ENCODE data around the gene CAPN5. TPM values are rescaled to one million over a fixed set of nuclear protein-coding genes. Genes with fewer than 3 reads are reported as not detected.

Gene CAPN5
- total RNA-seq, 2 experiments from 2014 or later, result 5.1 to 6.9 TPM

DNA sequence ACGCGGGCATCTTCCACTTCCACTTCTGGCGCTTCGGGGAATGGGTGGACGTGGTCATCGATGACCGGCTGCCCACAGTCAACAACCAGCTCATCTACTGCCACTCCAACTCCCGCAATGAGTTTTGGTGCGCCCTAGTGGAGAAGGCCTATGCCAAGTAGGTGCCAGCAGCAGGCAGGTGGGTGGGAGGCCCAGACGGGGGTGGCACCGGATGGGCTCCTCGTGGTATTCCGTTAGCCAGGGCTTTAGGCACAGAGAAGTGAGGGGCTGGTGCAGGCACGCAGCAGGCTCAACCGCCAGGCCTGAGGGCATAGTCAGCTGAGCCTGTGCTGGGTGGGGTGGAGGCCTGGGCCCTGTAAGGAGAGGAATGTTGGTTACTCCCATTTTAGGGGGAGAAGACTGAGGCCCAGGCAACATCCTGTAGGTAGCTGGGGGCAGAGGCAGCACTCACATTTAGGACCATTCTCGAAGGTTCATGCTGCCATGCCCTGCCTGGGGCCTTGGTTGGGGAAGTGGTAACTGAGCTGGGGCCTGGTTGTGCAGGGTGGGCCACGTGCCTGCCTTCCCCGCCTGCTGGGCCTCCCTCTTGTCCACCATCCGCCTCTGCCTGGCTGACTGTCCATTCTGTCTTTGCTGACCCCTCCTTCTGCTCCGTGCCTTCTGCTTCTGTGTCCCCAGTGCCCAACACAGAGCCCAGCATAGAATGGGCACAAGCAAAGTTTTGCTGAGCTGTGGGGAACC is 46.0 kb downstream of the CAPN5 start:
- no peaks in the 10 kb centered on the region for H3K9me3 ChIP-seq (ENCODE audit: control insufficient read depth in 1 of 2, insufficient read depth in 1 of 2, low read length in 2 of 2)
- H3K36me3 Mint-ChIP-seq (ENCODE audit: low read depth), result no peaks in the 10 kb centered on the region
- H3K27me3 ChIP-seq (ENCODE audit: control insufficient read depth in 1 of 2, insufficient read depth in 2 of 2, low read length in 2 of 2), result no peaks in the 10 kb centered on the region
- H3K4me3 ChIP-seq (ENCODE audit: low read length), result no peak overlapping the region
- no peak overlapping the region for H3K27ac Mint-ChIP-seq
- DNase-seq (no peak), ATAC-seq (ENCODE audit: poor library complexity) (no peak)
- H3K4me3 Mint-ChIP-seq, result no peak overlapping the region
- no peaks in the 10 kb centered on the region for H3K9me3 Mint-ChIP-seq
- TF ChIP-seq CTCF (IDR thresholded peaks at IDR 0.05), result no peak
- no peaks in the 10 kb centered on the region for H3K27me3 Mint-ChIP-seq
- no peaks in the 10 kb centered on the region for H3K4me1 ChIP-seq (ENCODE audit: insufficient read depth, low read length)
- CTCF ChIA-PET, result no interaction called here
- H3K4me1 Mint-ChIP-seq (ENCODE audit: low read depth), result no peaks in the 10 kb centered on the region
- intact Hi-C loops (cut with DNase I, micrococcal nuclease), result no loop called here
- POLR2A ChIA-PET, result interaction anchor here (0.7 kb wide), 1 partner anchor 1492 kb away, joined by 3 read pairs; no protein-coding TSS in a partner anchor
- H3K27ac ChIP-seq (ENCODE audit: low read depth in 1 of 2, low read length in 2 of 2), result no peak overlapping the region
- H3K36me3 ChIP-seq (ENCODE audit: insufficient read depth, low read length), result no peaks in the 10 kb centered on the region

DNA sequence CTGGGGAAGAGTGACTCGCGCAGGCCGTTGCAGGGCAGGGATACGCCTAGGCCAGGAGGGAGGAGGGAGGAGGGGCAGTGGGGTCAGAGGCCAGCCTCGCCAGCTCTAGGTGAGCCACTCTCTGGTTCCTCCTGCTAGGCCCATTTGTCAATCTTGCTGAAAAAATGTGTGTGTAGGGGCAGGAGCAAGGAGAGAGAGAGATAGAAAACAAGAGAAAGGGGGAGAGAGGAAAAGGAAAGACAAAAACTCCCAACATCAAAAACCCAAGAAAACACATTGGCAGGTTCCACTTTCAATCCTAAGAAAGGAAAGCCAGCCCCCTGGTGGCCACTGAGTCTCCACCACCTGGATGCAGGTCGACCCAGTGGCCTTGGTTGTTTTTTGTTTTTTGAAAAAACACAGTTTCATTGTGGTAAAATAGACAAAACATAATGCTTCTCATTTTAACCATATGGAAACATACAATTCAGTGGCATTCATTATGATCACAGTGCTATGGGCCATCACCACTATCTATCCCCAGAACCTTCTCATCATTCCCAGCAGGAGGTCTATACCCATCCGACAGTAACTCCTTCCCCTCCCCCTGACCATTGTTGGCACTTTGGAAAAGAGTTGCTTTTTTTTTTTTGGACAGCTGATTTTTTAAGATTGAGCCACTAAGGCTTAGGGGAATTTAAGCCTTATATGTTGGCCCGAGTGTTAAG is 46.8 kb downstream of the CAPN5 start:
- TF ChIP-seq CTCF (IDR thresholded peaks at IDR 0.05), result peak; percentile 44
- ATAC-seq (ENCODE audit: poor library complexity), result no peak
- Histone ChIP-seq H3K36me3 (ENCODE audit: insufficient read depth, low read length) (no peaks in the 10 kb centered on the region), H3K4me1 (ENCODE audit: insufficient read depth, low read length) (no peaks in the 10 kb centered on the region), H3K27ac (ENCODE audit: low read depth in 1 of 2, low read length in 2 of 2) (no peak overlapping the region), H3K9me3 (ENCODE audit: control insufficient read depth in 1 of 2, insufficient read depth in 1 of 2, low read length in 2 of 2) (no peaks in the 10 kb centered on the region), H3K4me3 (ENCODE audit: low read length) (no peak overlapping the region), H3K27me3 (ENCODE audit: control insufficient read depth in 1 of 2, insufficient read depth in 2 of 2, low read length in 2 of 2) (no peaks in the 10 kb centered on the region)
- intact Hi-C loops (cut with DNase I, micrococcal nuclease), result no loop called here
- no peak overlapping the region for H3K27ac Mint-ChIP-seq
- H3K27me3 Mint-ChIP-seq, result no peaks in the 10 kb centered on the region
- no peak overlapping the region for H3K4me3 Mint-ChIP-seq
- H3K9me3 Mint-ChIP-seq, result no peaks in the 10 kb centered on the region
- no peaks in the 10 kb centered on the region for H3K36me3 Mint-ChIP-seq (ENCODE audit: low read depth)
- ChIA-PET CTCF (no interaction called here), POLR2A (no interaction called here)
- DNase-seq, result peak in 2 of 14 experiments; percentile 26 to 41
- H3K4me1 Mint-ChIP-seq (ENCODE audit: low read depth), result no peaks in the 10 kb centered on the region

GRCh38 chr11:77114089-77114463 is 47.3 kb downstream of the CAPN5 start:
- Histone ChIP-seq H3K27ac (ENCODE audit: low read depth in 1 of 2, low read length in 2 of 2) (no peak overlapping the region), H3K36me3 (ENCODE audit: insufficient read depth, low read length) (no peaks in the 10 kb centered on the region), H3K4me1 (ENCODE audit: insufficient read depth, low read length) (no peaks in the 10 kb centered on the region), H3K4me3 (ENCODE audit: low read length) (no peak overlapping the region), H3K9me3 (ENCODE audit: control insufficient read depth in 1 of 2, insufficient read depth in 1 of 2, low read length in 2 of 2) (no peaks in the 10 kb centered on the region), H3K27me3 (ENCODE audit: control insufficient read depth in 1 of 2, insufficient read depth in 2 of 2, low read length in 2 of 2) (no peaks in the 10 kb centered on the region)
- ChIA-PET POLR2A (no interaction called here), CTCF (no interaction called here)
- ATAC-seq (ENCODE audit: poor library complexity) (no peak), DNase-seq (no peak)
- intact Hi-C loops (cut with DNase I, micrococcal nuclease), result no loop called here
- Mint-ChIP-seq H3K27me3 (no peaks in the 10 kb centered on the region), H3K36me3 (ENCODE audit: low read depth) (no peaks in the 10 kb centered on the region), H3K27ac (no peak overlapping the region), H3K4me1 (ENCODE audit: low read depth) (no peaks in the 10 kb centered on the region), H3K9me3 (no peaks in the 10 kb centered on the region), H3K4me3 (no peak overlapping the region)
- no peak for TF ChIP-seq CTCF (IDR thresholded peaks at IDR 0.05)
